HL-60 (cell line): ENCODE measurements around the gene PRKAB2.

ENCODE experiments used
- DNase-seq, 2 experiments: peaks; one replicate each; pipeline ENCODE4 v3.0.0-alpha.2; 2010 to 2020; ENCODE audit warnings: low read depth in 1 of 2, low spot score in 1 of 2
- H3K27ac ChIP-seq: fragments of 250-450 bp; sonication (Bioruptor Pico); replicated peaks from 2 replicates; pipeline ENCODE4 v1.5.1; 2020; ENCODE audit warnings: mild to moderate bottlenecking, moderate library complexity
- H3K27me3 ChIP-seq: fragments of 250-450 bp; sonication (Bioruptor Pico); 2 replicates; pipeline ENCODE4 v1.5.1; 2021; ENCODE audit warnings: mild to moderate bottlenecking, moderate library complexity; ENCODE audit not compliant: insufficient read depth, poor library complexity, severe bottlenecking
- H3K4me3 ChIP-seq: replicated peaks from 2 replicates; pipeline ENCODE4 v1.5.1; 2011; ENCODE audit warnings: mild to moderate bottlenecking, control low read depth, low read length; ENCODE audit not compliant: insufficient read depth
- CTCF ChIP-seq: IDR thresholded peaks from one replicate; pipeline ENCODE4 v1.5.1; 2011; ENCODE audit warnings: low read length, control low read depth, inconsistent platforms; ENCODE audit not compliant: insufficient read depth
- GABPA ChIP-seq: IDR thresholded peaks from 2 replicates; pipeline ENCODE4 v1.6.1; 2012; ENCODE audit warnings: low read depth
- POLR2AphosphoS5 ChIP-seq: IDR thresholded peaks from 2 replicates; pipeline ENCODE4 v1.6.1; 2012; ENCODE audit warnings: low read depth
- REST ChIP-seq: IDR thresholded peaks from 2 replicates; pipeline ENCODE4 v1.6.1; 2012; ENCODE audit warnings: low read depth; ENCODE audit not compliant: insufficient replicate concordance
- SPI1 ChIP-seq: IDR thresholded peaks from 2 replicates; pipeline ENCODE4 v1.6.1; 2012; ENCODE audit warnings: low read depth, mild to moderate bottlenecking, borderline replicate concordance
- long read RNA-seq: library from polyadenylated mRNA; unstranded; transcript quantifications from one replicate; pipeline ENCODE4 v2.0.0, GENCODE V29; 2020

The PRKAB2 gene
- long read RNA-seq, full-length matches to known transcripts: 5 of 35 reads
- long read RNA-seq, partial matches to known transcripts: 7 of 35 reads
- long read RNA-seq, other reads (novel, unspliced or antisense): 23 of 35 reads

- Histone ChIP-seq H3K27me3 (no peaks in the 10 kb centered on the region), H3K27ac (peak within 1 kb of the TSS; percentile 85), H3K4me3 (peak within 1 kb of the TSS; percentile 73)
- DNase-seq: peak; percentile 79 to 95
- TF ChIP-seq GABPA: no peak
- TF ChIP-seq CTCF: peak; percentile 21
- TF ChIP-seq POLR2AphosphoS5: peak; percentile 57
- peak; percentile 43 for TF ChIP-seq REST
- TF ChIP-seq SPI1: peak; percentile 7; the same call in 1 of the 2 replicates
These were observed at the start of gene PRKAB2 for GRCh38 chr1:147172168-147173016. TSS of gene PRKAB2 (minus strand) at chr1:147172470. CDS start at chr1:147172144, 326 bp downstream.

GRCh38 chr1:147218606-147219005, 46.3 kb upstream of the PRKAB2 start:
- TF ChIP-seq SPI1 (no peak), CTCF (no peak), POLR2AphosphoS5 (no peak), GABPA (no peak), REST (no peak)
- no peaks in the 10 kb centered on the region for H3K27me3 ChIP-seq
- H3K4me3 ChIP-seq: no peak overlapping the region
- no peak overlapping the region for H3K27ac ChIP-seq
- no peak for DNase-seq

GRCh38 chr1:147217141-147217540, 44.9 kb upstream of the PRKAB2 start:
- Histone ChIP-seq H3K27me3 (no peaks in the 10 kb centered on the region), H3K27ac (no peak overlapping the region), H3K4me3 (no peak overlapping the region)
- no peak for DNase-seq
- TF ChIP-seq CTCF (no peak), SPI1 (no peak), GABPA (no peak)
